Stimulated activated CD4-positive, alpha-beta T cell treated with anti-CD3 and anti-CD28 coated beads, Interleukin-2, amount 100 ng/mL, for 24 hours (primary cell): Measurements from ENCODE around the gene CYP19A1.

Source experiments
- DNase-seq, 2 donors: peaks; one replicate each; pipeline ENCODE4 v3.0.0-alpha.2; 2020

CYP19A1 gene

GRCh38 chr15:51356983-51357382 is 18.6 kb upstream of the CYP19A1 start:
- no peak for DNase-seq

DNA sequence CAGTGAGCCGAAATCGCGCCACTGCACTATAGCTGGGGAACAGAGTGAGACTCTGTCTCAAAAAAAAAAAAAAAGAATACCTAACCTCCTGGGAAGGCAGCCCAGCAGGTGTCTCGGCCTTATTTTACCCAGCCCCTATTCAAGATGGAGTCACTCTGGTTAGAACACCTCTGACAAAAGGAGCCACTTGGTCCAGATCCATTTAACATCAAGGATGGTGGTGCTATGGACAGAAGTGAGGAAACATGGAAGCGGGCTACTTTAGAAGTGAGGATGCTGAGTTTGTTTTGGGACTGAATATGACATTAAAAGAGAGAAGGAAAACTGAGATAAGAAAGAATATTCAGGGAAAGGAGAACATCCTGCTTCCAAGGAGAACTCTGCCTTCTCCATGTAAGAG is 17.8 kb upstream of the CYP19A1 start:
- DNase-seq: no peak

GRCh38 chr15:51355096-51355495 is 16.7 kb upstream of the CYP19A1 start:
- no peak for DNase-seq

- no peak for DNase-seq
These were observed 15.6 kb upstream of the CYP19A1 start for GRCh38 chr15:51353976-51354375.

GRCh38 chr15:51350723-51351122 is 12.3 kb upstream of the CYP19A1 start:
- no peak for DNase-seq

DNA sequence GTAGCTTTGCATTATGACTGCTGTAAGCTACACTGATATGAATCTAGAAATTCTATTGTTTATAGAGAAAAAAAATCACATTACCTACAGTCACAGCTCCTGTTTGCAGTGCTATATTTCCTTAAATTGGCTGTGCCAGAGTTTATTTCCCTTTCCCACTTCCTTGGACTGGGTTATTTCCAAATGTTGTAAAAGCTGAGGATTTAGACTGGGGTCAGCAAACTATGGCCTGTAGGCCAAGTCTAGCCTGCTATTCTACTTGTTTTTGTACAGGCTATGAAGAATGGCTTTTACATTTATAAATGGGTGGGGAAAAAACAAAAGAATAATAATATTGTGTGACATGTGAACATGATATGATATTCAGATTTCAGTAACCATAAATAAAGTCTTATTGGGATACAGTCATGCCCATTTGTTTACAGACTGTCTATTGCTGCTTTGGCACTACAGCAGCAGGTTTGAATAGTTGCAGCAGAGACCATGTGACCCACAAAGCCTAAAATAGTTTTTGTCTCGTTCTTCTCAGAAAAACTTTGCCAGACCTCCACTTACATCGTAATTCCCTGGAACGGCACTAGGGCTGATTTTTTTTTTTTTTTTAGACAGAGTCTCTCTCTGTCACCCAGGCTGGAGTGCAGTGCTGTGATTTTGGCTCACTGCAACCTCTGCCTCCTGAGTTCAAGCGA is 10.9 kb upstream of the CYP19A1 start:
- DNase-seq: no peak

DNA sequence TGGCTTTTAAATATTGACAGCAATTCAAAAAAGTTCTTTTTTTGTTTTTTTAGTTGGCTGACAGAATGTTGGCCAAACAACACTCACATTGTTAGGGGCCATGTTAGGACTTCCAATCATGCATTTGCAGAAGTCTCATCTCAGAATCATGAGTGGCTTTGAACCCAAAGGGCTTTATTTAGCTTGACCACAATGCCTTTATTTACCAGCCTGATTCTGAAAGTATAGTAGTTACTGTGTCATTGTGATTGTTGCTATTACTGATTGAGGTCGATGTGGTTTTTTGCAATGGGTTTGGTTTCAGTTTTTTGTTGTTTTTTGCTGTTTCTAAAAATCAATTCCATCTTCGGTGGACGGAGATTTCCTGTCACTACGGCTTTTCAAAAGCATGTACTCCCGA is 10.3 kb upstream of the CYP19A1 start:
- no peak for DNase-seq

DNA sequence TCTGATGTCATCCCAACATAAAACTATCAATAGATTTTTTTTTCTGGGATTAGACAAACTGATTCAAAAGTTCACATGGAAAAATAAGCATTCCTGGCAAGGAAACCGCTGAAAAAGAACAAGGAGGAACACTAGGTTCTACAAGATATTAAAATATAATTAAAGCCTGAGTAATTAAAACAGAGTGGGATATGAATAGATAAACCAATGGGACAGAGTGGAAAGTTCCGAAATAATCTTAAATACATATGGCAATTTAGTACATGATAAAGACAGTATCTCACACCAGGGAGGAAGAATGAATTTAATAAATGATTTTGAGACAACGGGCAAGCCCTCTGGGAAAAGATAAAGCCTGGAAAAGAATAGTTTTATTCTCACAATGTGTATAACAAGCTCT is 7.7 kb upstream of the CYP19A1 start:
- no peak for DNase-seq

- no peak for DNase-seq
These were observed 5.1 kb upstream of the CYP19A1 start for GRCh38 chr15:51343466-51343865.

GRCh38 chr15:51342227-51342999 is 4.0 kb upstream of the CYP19A1 start:
- DNase-seq: no peak

- no peak for DNase-seq
These were observed 3.2 kb upstream of the CYP19A1 start, which contains the start of gene GLDN for GRCh38 chr15:51341366-51342226. Gene GLDN, plus strand, starts transcription at chr15:51341655. Its CDS starts 30 bp downstream, at chr15:51341685.

GRCh38 chr15:51335538-51336410 is 2.6 kb downstream of the CYP19A1 start:
- DNase-seq: no peak

- no peak for DNase-seq
These were observed 3.3 kb downstream of the CYP19A1 start for GRCh38 chr15:51335087-51335486.

- no peak for DNase-seq
These were observed 4.4 kb downstream of the CYP19A1 start for GRCh38 chr15:51334011-51334451.

GRCh38 chr15:51333571-51333970 is 4.8 kb downstream of the CYP19A1 start:
- no peak for DNase-seq

DNA sequence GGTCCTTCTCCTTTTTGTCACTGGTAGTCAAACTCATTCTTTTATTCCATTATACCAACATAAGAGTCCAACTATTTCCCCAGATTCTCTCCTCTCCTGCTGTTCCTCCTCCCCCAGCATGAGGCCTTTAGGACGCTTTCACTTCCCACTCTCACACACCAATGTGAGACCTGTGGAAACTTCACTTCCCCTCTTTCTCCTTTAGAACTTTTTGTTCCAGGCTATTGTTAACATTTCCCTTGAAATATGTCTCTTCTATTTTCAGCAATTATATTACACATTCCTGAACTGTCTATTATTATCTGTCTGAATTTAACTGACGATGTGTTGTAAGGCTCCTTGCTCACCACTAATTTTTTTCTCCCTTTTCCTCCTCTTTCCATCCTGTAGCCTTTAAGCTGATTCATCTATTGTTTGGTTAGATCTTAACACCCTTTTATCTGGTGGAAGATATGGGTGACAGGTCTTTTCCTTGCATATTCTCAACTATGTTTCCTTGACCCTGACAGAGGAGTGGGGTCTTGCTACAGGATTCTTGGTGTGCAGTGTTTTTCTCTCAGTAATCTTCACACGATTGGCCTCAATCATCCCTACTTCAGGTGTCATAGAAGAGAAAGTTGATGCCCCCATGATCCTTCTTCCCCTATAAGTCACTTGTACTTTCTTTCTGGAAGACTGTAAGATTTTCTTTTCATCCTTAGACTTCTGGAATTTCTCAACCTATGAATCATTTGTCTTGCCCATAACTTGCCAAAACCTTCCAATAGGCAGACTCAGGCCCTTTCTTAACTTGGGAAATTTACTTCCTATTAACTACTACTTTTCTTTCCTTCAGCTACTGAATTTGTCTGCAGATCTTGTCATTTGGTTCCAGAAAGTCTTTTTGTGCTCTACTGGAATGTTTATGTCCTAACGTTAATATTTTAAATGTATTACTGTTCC is 5.9 kb downstream of the CYP19A1 start:
- DNase-seq: no peak

DNA sequence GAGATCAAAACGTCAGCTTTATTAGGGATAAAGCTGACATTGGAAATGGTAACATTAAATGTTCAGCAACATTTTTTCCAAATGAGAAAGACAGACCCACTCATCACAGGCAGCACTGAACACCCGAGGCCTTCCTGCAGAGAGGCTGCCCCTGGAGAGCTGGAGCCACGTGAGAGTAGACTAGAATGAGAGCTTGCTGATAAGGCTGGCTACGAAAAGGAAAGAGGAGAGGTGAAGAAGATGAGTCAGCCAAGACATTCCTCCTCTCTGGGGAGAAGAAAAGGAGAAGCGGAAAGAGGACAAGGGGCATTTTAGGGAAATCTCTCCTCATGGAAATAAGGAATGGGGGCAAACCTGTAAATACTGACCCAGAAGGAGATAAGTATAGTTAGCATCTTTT is 7.3 kb downstream of the CYP19A1 start:
- DNase-seq: no peak

DNA sequence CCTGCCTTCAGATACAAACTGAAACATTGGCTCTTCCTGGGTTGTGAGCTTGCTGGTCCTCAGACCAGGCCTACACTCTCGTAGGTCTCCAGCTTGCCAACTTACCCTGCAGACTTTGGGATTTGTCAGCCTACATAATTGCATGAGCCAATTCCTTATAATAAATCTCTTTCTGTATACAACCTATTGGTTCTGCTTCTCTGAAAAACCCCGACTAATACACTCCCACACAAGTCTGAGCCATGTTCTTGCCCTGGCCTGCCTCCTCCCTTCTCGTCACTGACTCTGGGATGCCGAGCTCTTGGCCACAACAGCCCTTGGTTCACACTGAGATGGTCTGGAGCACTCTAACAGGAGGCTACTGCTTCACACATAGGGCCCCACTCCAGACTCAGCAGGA is 9.5 kb downstream of the CYP19A1 start:
- DNase-seq: no peak

- no peak for DNase-seq
These were observed 11.3 kb downstream of the CYP19A1 start for GRCh38 chr15:51327081-51327480.

GRCh38 chr15:51325167-51325566 is 13.2 kb downstream of the CYP19A1 start:
- no peak for DNase-seq

DNA sequence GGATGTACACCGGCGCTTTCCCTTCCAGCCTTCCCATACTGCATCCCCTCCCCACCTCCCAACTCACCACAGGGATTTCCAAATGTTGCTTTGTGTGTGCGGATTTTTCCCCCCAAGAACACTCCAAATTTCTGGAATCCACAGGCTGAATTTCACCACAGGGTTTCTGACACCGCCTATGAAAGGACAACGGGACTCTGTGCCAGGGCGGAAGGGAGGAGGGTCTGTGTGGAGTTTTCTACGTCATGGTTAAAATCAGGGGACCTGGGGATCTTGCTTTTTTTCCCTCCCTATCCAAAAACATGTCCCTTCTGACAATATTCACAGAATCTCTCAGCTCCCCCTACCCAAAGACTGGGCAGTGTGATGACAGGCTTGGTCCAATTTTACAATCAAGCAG is 14.6 kb downstream of the CYP19A1 start:
- DNase-seq: no peak
